Naive thymus-derived CD8-positive, alpha-beta T cell (primary cell): ENCODE data around the gene TPPP. TPM values are rescaled to one million over a fixed set of nuclear protein-coding genes. Genes with fewer than 3 reads are reported as not detected.

Source experiments
- ATAC-seq, 2 donors: fragments of 150-1000 bp; cut with Tn5 transposase in 1 of 2; sonication (Bioruptor Pico), chemical (Tn5 transposase) in 1 of 2; 1 replicate in 1 of 2; 2 replicates in 1 of 2; pipeline ENCODE4 v1.10.0; 2021; ENCODE audit warnings: mild to moderate bottlenecking in 2 of 2, moderate library complexity in 2 of 2
- POLR2A ChIA-PET: fragments of 350-600 bp; sonication (Branson Sonifier 250); formaldehyde crosslinking; loops from one replicate; lab custom pipeline; 2021; ENCODE audit warnings: antibody characterized with exemption; lab: Charles Lee
- DNase-seq, 10 donors: peaks; one replicate each; pipeline versions ENCODE4 v3.0.0 to v3.0.0-alpha.2; 2020 to 2022
- H3K27ac Mint-ChIP-seq, 10 donors: one replicate each; pipeline ENCODE4 v1.8.0; 2020 to 2022; ENCODE audit warnings: mild to moderate bottlenecking in 10 of 10, mixed read lengths in 10 of 10, moderate library complexity in 4 of 10, inconsistent platforms in 1 of 10
- H3K27me3 Mint-ChIP-seq, 5 donors: one replicate each; pipeline ENCODE4 v1.8.0; 2021 to 2022; ENCODE audit warnings: mixed read lengths in 5 of 5
- H3K36me3 Mint-ChIP-seq, 3 donors: one replicate each; pipeline ENCODE4 v1.8.0; 2020 to 2022; ENCODE audit warnings: mixed read lengths in 3 of 3, mild to moderate bottlenecking in 2 of 3, inconsistent platforms in 1 of 3
- H3K4me1 Mint-ChIP-seq, 4 donors: one replicate each; pipeline ENCODE4 v1.8.0; 2021 to 2022; ENCODE audit warnings: mixed read lengths in 4 of 4
- H3K4me3 Mint-ChIP-seq, 10 donors: one replicate each; pipeline ENCODE4 v1.8.0; 2020 to 2022; ENCODE audit warnings: mild to moderate bottlenecking in 10 of 10, mixed read lengths in 10 of 10, moderate library complexity in 6 of 10, inconsistent platforms in 1 of 10
- H3K9me3 Mint-ChIP-seq, 9 donors: one replicate each; pipeline ENCODE4 v1.8.0; 2020 to 2022; ENCODE audit warnings: mixed read lengths in 9 of 9, mild to moderate bottlenecking in 3 of 9, inconsistent platforms in 1 of 9, moderate library complexity in 1 of 9
- polyA plus RNA-seq, 3 donors: library from polyadenylated mRNA; unstranded; fragments of 300-500 nt; fragmentation: Illumina TruSeq; gene quantifications; one replicate each; pipeline ENCODE4 v1.2.3, GENCODE V29; 2021
- total RNA-seq, 8 experiments: library from RNA in 2 of 8; stranded (reverse) in 2 of 8; gene quantifications; one replicate each; pipeline ENCODE4 v1.2.3 and lab custom pipeline; 2021 to 2026

The TPPP gene
- total and polyA plus RNA-seq, 5 experiments from 2014 or later = 0.16 to 0.49 (median 0.25) TPM; not detected in 2

DNA sequence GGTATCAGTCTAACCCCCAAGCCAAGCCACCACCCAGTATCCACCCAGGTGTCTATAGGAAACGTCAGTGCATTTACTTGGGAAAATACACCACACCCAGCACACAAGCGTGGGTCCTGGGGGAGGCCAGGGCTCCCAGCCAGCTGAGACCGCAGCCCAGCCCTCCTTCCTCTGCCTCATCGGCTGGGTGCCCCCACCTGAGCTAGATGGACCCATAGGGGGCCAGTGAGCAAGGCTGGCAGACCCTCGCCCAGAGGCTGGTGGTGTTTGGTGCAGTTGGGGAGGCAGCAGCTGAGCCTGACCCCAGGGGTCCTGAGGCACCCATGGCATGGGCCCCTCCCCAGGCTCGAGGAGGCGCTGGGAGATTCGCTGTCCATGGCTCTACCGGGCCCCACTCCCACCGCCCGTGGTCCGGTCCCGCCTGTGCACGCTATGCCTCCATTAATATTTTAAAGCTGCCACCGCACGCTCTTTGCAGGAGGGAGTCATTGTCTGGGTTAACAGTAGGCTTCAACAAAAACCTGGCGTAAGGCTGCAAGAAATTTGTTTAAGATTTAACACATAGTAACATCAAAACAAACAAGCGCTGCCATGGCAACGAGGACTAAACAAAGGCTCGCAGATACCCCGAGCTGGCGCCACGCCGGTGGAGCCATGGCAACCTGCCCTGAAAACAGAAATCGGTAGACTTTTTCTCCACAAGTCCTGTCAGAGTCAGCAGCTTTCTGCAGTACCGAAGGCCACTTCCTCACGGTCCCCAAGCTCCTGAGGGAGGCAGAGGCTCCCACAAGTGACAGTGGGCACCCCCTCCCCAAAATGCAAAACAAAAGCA lies 20.6 kb downstream of the TPPP start:
- Mint-ChIP-seq H3K4me1 (peaks cover 3 to 16% (median 15%) of the 10 kb centered on the region in 4 donors), H3K36me3 (peaks cover 0 to 1% (median under 1%) of the 10 kb centered on the region in 3 donors), H3K27me3 (peaks cover 0 to 24% (median 4%) of the 10 kb centered on the region in 5 donors), H3K9me3 (no peaks in the 10 kb centered on the region), H3K4me3 (peak overlapping the region; percentile 42 to 84 (median 66)), H3K27ac (peak overlapping the region; percentile 57 to 97 (median 88))
- DNase-seq = peak; percentile 50 to 88 (median 79)
- ATAC-seq = peak; percentile 60 to 76
- POLR2A ChIA-PET = no interaction called here

DNA sequence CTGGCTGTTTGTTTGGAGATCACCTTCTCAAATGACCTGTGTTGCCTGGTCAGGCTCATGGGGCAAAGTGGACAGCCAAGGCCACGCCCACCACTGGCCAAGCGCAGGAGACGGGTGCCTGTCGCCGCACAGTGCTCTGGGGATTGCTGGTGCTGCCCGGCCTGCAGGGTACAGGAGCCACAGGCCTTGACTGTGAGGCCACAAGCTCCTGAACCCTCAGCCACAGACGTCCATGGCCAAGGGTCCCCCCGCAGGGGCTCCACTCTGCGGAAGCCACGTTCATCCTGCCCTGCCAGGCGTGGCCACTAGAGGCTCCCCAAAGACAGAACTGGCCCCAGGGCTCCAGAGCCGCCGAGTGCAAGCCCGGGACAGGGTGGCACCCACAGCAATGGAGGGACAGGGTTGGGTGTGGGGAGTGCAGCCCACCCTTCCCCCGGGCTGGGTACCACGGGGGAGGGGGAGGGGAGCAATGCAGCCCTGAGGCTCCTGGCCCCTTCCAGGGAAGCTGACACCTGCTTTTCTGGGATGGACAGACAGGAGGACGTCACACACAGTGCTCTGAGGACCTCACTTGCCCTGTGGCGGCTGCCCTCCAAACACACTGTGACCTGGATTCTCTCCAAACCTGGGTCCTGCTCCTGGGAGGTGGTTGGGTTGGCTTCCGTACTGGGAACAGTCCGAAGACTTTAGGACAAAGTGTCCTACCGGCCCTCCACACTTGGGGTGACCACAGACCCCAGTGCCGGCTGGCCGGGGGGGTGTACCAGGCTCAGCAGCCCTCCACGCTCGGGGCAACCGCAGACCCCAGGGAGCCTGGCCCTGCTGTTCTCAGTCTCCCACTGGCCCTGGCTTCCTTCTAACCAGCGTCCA lies 21.5 kb downstream of the TPPP start:
- Mint-ChIP-seq H3K4me3 (no peak overlapping the region), H3K27ac (peak overlapping the region in 2 of 10 donors; percentile 96 to 97), H3K36me3 (peaks cover 0 to 7% (median 4%) of the 10 kb centered on the region in 3 donors), H3K9me3 (no peaks in the 10 kb centered on the region), H3K4me1 (peaks cover 3 to 16% (median 15%) of the 10 kb centered on the region in 4 donors), H3K27me3 (peaks cover 0 to 22% (median 4%) of the 10 kb centered on the region in 5 donors)
- DNase-seq (peak; percentile 52 to 86 (median 65)), ATAC-seq (peak; percentile 73 to 77)
- POLR2A ChIA-PET = no interaction called here

- Mint-ChIP-seq H3K9me3 (no peaks in the 10 kb centered on the region), H3K36me3 (peaks cover 0 to 7% (median 4%) of the 10 kb centered on the region in 3 donors), H3K27ac (peak overlapping the region in 3 of 10 donors; percentile 60 to 75 (median 64)), H3K4me3 (no peak overlapping the region), H3K4me1 (peaks cover 3 to 16% (median 15%) of the 10 kb centered on the region in 4 donors), H3K27me3 (peaks cover 0 to 13% (median 0%) of the 10 kb centered on the region in 5 donors)
- ATAC-seq (no peak), DNase-seq (no peak)
- POLR2A ChIA-PET = no interaction called here
These were observed 22.5 kb downstream of the TPPP start for GRCh38 chr5:670396-671270.

DNA sequence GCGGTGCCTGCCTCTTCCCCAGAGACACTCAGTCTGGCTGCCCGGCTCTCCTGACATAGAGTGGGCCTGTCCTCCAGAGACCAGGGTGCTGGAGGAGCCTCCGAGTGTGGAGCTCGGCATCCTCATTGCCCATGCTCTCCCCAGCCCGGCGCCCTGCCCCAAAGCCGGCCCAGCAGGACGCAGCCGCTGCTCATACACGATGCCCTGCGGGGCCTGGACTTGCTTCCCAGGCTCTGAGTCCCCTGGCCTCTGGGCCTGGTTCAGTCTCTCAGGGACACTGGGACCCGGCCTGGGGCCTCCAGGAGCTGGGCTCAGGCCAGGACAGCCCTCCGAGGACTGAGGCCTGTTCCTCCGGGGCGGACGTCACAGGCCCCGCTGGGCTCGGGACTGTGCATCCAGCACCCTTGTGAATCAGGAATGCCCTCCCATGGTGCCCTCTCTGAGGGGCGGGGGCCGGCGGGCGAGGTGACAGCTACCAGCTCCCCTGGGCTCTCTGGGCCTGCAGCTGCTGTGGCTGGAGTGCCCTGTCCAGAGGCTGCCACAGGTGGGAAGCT lies 23.2 kb downstream of the TPPP start:
- no peaks in the 10 kb centered on the region for H3K9me3 Mint-ChIP-seq
- H3K27ac Mint-ChIP-seq = no peak overlapping the region
- no peak overlapping the region for H3K4me3 Mint-ChIP-seq
- POLR2A ChIA-PET = no interaction called here
- H3K4me1 Mint-ChIP-seq = peaks cover 3 to 16% (median 15%) of the 10 kb centered on the region in 4 donors
- H3K36me3 Mint-ChIP-seq = peaks cover 0 to 7% (median 4%) of the 10 kb centered on the region in 3 donors
- no peak for ATAC-seq
- peaks cover 0 to 13% (median 0%) of the 10 kb centered on the region in 5 donors for H3K27me3 Mint-ChIP-seq
- no peak for DNase-seq

- POLR2A ChIA-PET = no interaction called here
- Mint-ChIP-seq H3K27me3 (peaks cover 0 to 11% (median 0%) of the 10 kb centered on the region in 5 donors), H3K27ac (no peak overlapping the region), H3K4me1 (peaks cover 3 to 16% (median 15%) of the 10 kb centered on the region in 4 donors), H3K4me3 (no peak overlapping the region), H3K36me3 (peaks cover 0 to 7% (median 4%) of the 10 kb centered on the region in 3 donors), H3K9me3 (no peaks in the 10 kb centered on the region)
- ATAC-seq (no peak), DNase-seq (peak in 6 of 10 donors; percentile 16 to 50 (median 36))
These were observed 23.9 kb downstream of the TPPP start for GRCh38 chr5:669111-669841.

DNA sequence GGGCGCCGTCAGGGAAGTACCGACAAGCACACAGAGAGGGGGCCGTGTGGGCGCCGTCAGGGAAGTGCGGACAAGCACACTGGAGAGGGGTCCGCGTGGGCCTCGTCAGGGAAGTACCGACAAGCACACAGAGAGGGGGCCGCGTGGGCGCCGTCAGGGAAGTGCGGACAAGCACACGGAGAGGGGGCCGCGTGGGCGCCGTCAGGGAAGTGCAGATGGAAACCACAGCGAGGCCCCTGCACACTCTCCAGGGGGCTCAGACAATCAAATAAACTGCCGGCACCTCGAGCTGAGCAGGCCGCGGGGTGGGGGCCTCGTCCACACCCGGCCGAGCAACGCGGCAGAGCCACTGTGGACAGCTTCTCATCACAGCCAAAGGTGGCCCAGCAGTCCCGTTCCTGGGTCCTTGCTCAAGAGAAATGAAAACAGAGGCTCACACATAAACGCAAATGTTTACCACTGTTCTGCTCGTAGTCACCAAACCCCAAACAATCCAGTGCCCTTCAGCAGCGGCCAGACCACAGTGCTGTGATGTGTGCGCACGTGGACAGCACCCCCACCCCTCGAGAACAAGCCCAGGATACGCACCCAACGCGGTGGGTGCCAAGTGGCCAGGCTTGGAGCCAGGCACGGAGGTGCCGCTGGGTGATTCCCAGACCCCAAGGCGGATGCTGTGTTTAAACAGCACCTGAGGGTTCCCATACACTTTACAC lies 24.7 kb downstream of the TPPP start:
- Mint-ChIP-seq H3K27me3 (peaks cover 0 to 6% (median 0%) of the 10 kb centered on the region in 5 donors), H3K4me1 (peaks cover 3 to 15% (median 12%) of the 10 kb centered on the region in 4 donors), H3K4me3 (no peak overlapping the region), H3K27ac (no peak overlapping the region), H3K9me3 (no peaks in the 10 kb centered on the region), H3K36me3 (peaks cover 0 to 7% (median 4%) of the 10 kb centered on the region in 3 donors)
- DNase-seq (no peak), ATAC-seq (no peak)
- POLR2A ChIA-PET = no interaction called here

GRCh38 chr5:666816-667498 lies 26.2 kb downstream of the TPPP start:
- peak overlapping the region in 1 of 10 donors; percentile 43 for H3K27ac Mint-ChIP-seq

DNA sequence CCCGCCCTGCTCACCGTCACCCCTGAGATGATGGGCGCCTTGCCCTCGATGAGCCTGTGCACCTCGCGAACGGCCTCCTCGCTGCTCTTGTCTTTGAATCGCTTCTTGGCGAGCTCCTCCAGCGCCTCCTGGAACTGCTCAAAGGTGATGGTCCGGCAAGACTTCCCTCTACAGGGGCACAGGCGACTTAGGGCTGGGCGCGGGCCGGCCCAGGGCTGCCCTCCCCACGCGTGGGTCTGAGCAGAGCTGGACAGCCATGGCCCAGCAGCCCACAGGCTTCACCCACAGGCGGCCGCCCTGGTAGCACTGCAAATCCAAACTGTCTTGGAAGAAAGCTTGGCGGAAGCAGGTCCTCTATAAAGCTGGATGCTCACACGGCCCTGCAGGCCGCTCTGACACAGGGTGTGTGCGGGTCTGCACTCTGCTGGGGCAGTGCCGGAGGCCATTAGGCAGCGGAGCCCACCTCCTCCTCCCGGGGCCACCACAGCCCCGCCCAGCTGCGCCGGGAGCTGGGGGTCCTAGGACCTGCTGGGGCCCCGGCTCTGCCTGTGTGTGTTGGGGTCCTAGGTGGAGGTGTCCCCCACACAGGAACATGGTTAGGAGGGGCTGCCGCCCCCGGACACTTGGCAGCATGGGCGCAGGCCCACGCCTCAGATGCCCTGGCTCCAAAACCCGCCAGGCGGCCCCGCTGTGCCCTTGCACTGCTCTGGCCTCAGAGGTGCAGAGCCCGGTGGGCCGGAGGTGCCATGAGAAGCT lies 27.0 kb downstream of the TPPP start:
- ATAC-seq = no peak
- POLR2A ChIA-PET = no interaction called here
- Mint-ChIP-seq H3K36me3 (peaks cover 0 to 12% (median 10%) of the 10 kb centered on the region in 3 donors), H3K4me3 (no peak overlapping the region), H3K9me3 (no peaks in the 10 kb centered on the region), H3K27me3 (no peaks in the 10 kb centered on the region), H3K27ac (peak overlapping the region in 1 of 10 donors; percentile 22), H3K4me1 (no peaks in the 10 kb centered on the region)
- DNase-seq = peak in 1 of 10 donors; percentile 35

More at GRCh38 chr5:666816-667498, 26.2 kb downstream of the TPPP start:
- POLR2A ChIA-PET = no interaction called here
- Mint-ChIP-seq H3K36me3 (peaks cover 0 to 9% (median 4%) of the 10 kb centered on the region in 3 donors), H3K4me1 (peaks cover 0 to 3% (median under 1%) of the 10 kb centered on the region in 4 donors), H3K4me3 (no peak overlapping the region), H3K9me3 (no peaks in the 10 kb centered on the region), H3K27me3 (no peaks in the 10 kb centered on the region)
- no peak for DNase-seq
- ATAC-seq = no peak

DNA sequence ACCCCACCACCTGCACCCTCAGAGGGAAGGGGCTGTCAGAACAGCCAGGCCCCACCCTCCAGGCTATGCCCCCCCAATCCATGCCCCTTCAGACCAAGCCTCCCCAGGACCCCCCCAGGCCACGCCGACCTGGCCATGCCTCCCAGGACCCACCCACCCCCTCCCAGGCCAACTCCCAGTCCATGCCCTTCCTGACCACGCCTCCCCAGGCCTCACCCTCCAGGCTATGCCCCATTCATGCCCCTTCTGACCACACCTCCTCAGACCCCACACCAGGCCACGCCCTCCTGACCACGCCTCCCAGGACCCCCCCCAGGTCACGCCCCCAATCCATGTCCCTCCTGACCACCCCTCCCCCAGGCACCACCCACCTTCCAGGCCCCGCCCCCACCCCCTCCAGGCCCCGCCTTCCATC lies 27.6 kb downstream of the TPPP start:
- POLR2A ChIA-PET = no interaction called here
- no peaks in the 10 kb centered on the region for H3K27me3 Mint-ChIP-seq
- peaks cover 0 to 16% (median 10%) of the 10 kb centered on the region in 3 donors for H3K36me3 Mint-ChIP-seq
- H3K27ac Mint-ChIP-seq = no peak overlapping the region
- H3K9me3 Mint-ChIP-seq = no peaks in the 10 kb centered on the region
- ATAC-seq = no peak
- H3K4me1 Mint-ChIP-seq = no peaks in the 10 kb centered on the region
- DNase-seq = no peak
- H3K4me3 Mint-ChIP-seq = no peak overlapping the region

GRCh38 chr5:664994-665360 lies 28.2 kb downstream of the TPPP start:
- H3K9me3 Mint-ChIP-seq = no peaks in the 10 kb centered on the region
- H3K36me3 Mint-ChIP-seq = peaks cover 0 to 21% (median 12%) of the 10 kb centered on the region in 3 donors
- H3K4me1 Mint-ChIP-seq = peaks cover 0 to 2% (median under 1%) of the 10 kb centered on the region in 4 donors
- peak overlapping the region in 1 of 10 donors; percentile 86 for H3K27ac Mint-ChIP-seq
- POLR2A ChIA-PET = no interaction called here
- ATAC-seq (no peak), DNase-seq (peak in 1 of 10 donors; percentile 47)
- no peak overlapping the region for H3K4me3 Mint-ChIP-seq
- no peaks in the 10 kb centered on the region for H3K27me3 Mint-ChIP-seq
